Tibial artery (tissue), 4 donors: ENCODE measurements around the gene TNNT1.
A peak's percentile ranks its signal among the peaks of the same experiment; 100 is the strongest.

Experiments used
- DNase-seq, 2 donors: peaks; one replicate each; pipeline ENCODE4 v3.0.0-alpha.2; 2019
- H3K27ac ChIP-seq, 2 donors: fragments of 200-600 bp; sonication (generic) in 1 of 2; 1 replicate in 1 of 2; 2 replicates in 1 of 2; pipeline ENCODE4 v1.5.1; 2018 to 2019; ENCODE audit warnings: mild to moderate bottlenecking in 1 of 2
- H3K27me3 ChIP-seq, 2 donors: fragments of 200-600 bp; sonication (generic) in 1 of 2; one replicate each; pipeline versions ENCODE4 v1.5.1 to v1.6.0; 2016 to 2019
- H3K36me3 ChIP-seq, 3 donors: fragments of 200-600 bp; sonication (generic) in 2 of 3; one replicate each; pipeline ENCODE4 v1.5.1; 2016 to 2019; ENCODE audit warnings: mild to moderate bottlenecking in 2 of 3
- H3K4me1 ChIP-seq, 4 donors: fragments of 200-600 bp; sonication (generic) in 2 of 4; 1 replicate in 3 of 4; 2 replicates in 1 of 4; pipeline ENCODE4 v1.5.1; 2016 to 2019
- H3K4me3 ChIP-seq, 2 donors: fragments of 200-600 bp; sonication (generic) in 1 of 2; 1 replicate in 1 of 2; 2 replicates in 1 of 2; pipeline ENCODE4 v1.5.1; 2018 to 2019; ENCODE audit warnings: mild to moderate bottlenecking in 2 of 2
- H3K9me3 ChIP-seq, 3 donors: fragments of 200-600 bp; sonication (generic) in 1 of 3; one replicate each; pipeline ENCODE4 v1.5.1; 2016 to 2019
- intact Hi-C: fragments of 100-400 bp; cut with DNase I; formaldehyde crosslinking; loops from one replicate; pipeline ENCODE4 v1.15.0; 2023; ENCODE audit warnings: low total_unique reads
- TF ChIP-seq, protein P1 (sequence below), 2 experiments: fragments of 200-600 bp in 1 of 2; fragments of 450-650 bp in 1 of 2; IDR thresholded peaks; one replicate each; pipeline ENCODE4 v1.5.1; 2017 to 2019; ENCODE audit warnings: antibody characterized with exemption in 2 of 2, mild to moderate bottlenecking in 1 of 2, moderate library complexity in 1 of 2

Gene TNNT1

DNA sequence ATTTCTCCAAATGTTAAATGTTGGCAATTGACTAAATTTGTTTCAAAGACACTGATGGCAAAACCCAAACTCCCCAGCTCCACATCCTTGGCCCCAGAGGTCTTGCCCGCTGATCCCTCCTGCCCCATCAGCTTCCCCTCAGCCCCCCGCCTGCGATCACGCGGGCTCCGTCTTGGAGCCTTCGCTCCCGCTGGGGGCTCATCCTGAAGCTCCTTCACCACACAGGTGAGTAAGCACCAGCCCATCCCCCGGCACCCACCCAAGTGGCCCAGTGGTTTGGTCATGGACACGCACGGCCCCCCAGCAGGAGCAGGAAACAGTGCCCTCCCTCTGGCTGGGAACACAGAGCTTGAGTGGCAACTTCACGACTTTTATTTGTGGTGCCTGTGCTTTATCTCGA lies 58.4 kb downstream of the TNNT1 start:
- TF ChIP-seq, protein P1, sequence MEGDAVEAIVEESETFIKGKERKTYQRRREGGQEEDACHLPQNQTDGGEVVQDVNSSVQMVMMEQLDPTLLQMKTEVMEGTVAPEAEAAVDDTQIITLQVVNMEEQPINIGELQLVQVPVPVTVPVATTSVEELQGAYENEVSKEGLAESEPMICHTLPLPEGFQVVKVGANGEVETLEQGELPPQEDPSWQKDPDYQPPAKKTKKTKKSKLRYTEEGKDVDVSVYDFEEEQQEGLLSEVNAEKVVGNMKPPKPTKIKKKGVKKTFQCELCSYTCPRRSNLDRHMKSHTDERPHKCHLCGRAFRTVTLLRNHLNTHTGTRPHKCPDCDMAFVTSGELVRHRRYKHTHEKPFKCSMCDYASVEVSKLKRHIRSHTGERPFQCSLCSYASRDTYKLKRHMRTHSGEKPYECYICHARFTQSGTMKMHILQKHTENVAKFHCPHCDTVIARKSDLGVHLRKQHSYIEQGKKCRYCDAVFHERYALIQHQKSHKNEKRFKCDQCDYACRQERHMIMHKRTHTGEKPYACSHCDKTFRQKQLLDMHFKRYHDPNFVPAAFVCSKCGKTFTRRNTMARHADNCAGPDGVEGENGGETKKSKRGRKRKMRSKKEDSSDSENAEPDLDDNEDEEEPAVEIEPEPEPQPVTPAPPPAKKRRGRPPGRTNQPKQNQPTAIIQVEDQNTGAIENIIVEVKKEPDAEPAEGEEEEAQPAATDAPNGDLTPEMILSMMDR (IDR thresholded peaks at IDR 0.05): no peak
- peaks cover 0 to 26% (median 22%) of the 10 kb centered on the region in 4 donors for H3K4me1 ChIP-seq
- H3K36me3 ChIP-seq: peaks cover 43 to 52% (median 45%) of the 10 kb centered on the region in 3 donors
- H3K4me3 ChIP-seq: no peak overlapping the region
- H3K27ac ChIP-seq: no peak overlapping the region
- H3K9me3 ChIP-seq: no peaks in the 10 kb centered on the region
- DNase-seq: no peak
- intact Hi-C loops: no loop called here
- H3K27me3 ChIP-seq: peaks cover 0 to 21% of the 10 kb centered on the region in 2 donors

GRCh38 chr19:55089342-55089944 lies 59.6 kb downstream of the TNNT1 start:
- TF ChIP-seq, protein P1 (IDR thresholded peaks at IDR 0.05): no peak
- no peaks in the 10 kb centered on the region for H3K9me3 ChIP-seq
- peaks cover 0 to 26% (median 22%) of the 10 kb centered on the region in 4 donors for H3K4me1 ChIP-seq
- no peak for DNase-seq
- H3K27ac ChIP-seq: no peak overlapping the region
- intact Hi-C loops: no loop called here
- peaks cover 0 to 32% of the 10 kb centered on the region in 2 donors for H3K27me3 ChIP-seq
- H3K4me3 ChIP-seq: no peak overlapping the region
- H3K36me3 ChIP-seq: peaks cover 32 to 41% (median 34%) of the 10 kb centered on the region in 3 donors

GRCh38 chr19:55088543-55089341 lies 60.3 kb downstream of the TNNT1 start:
- Histone ChIP-seq H3K27me3 (peaks cover 2 to 39% of the 10 kb centered on the region in 2 donors), H3K27ac (no peak overlapping the region), H3K36me3 (peaks cover 28 to 37% (median 30%) of the 10 kb centered on the region in 3 donors), H3K4me3 (no peak overlapping the region), H3K9me3 (no peaks in the 10 kb centered on the region), H3K4me1 (peaks cover 0 to 26% (median 22%) of the 10 kb centered on the region in 4 donors)
- intact Hi-C loops: no loop called here
- peak in 1 of 2 donors; percentile 68 for DNase-seq
- TF ChIP-seq, protein P1 (IDR thresholded peaks at IDR 0.05): peak; percentile 32 to 85

DNA sequence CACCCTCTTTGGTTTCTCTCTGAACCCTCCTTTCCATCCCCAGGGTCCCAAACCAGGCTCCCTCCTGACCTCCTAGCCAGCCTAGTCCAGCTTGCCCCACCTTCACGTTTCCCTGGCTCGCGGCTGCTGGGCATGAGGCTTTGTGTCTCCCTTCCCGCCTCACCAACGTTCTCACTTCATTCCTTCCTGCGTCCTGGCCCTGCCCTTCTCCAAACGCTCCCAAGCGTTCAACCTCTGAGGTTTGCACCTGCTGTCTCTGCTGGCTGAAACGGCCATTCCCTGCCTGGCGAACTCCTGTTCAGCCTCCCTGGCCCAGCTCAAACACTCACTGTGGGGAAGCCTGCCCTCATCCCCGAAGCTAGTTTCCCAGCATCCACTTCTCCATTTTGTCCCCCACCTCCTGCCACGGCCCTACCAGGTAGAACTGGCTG lies 61.0 kb downstream of the TNNT1 start:
- Histone ChIP-seq H3K27ac (no peak overlapping the region), H3K4me3 (peak overlapping the region in 1 of 2 donors; percentile 57), H3K9me3 (no peaks in the 10 kb centered on the region), H3K36me3 (peaks cover 27 to 36% (median 29%) of the 10 kb centered on the region in 3 donors), H3K27me3 (peaks cover 9 to 46% of the 10 kb centered on the region in 2 donors), H3K4me1 (peaks cover 0 to 26% (median 22%) of the 10 kb centered on the region in 4 donors)
- no peak for DNase-seq
- TF ChIP-seq, protein P1 (IDR thresholded peaks at IDR 0.05): no peak
- intact Hi-C loops: no loop called here

- no peak overlapping the region for H3K27ac ChIP-seq
- peak overlapping the region; percentile 43 to 57 for H3K4me3 ChIP-seq
- H3K36me3 ChIP-seq: peaks cover 22 to 31% (median 24%) of the 10 kb centered on the region in 3 donors
- H3K4me1 ChIP-seq: peaks cover 0 to 27% (median 23%) of the 10 kb centered on the region in 4 donors
- H3K27me3 ChIP-seq: peaks cover 11 to 51% of the 10 kb centered on the region in 2 donors
- intact Hi-C loops: no loop called here
- no peaks in the 10 kb centered on the region for H3K9me3 ChIP-seq
- TF ChIP-seq, protein P1 (IDR thresholded peaks at IDR 0.05): no peak
- DNase-seq: no peak
Measured at GRCh38 chr19:55087542-55087901, 61.5 kb downstream of the TNNT1 start.
